H1 (cell line): Measurements from ENCODE around the gene GAK. TPM values are rescaled to one million over a fixed set of nuclear protein-coding genes. Genes with fewer than 3 reads are reported as not detected.

ENCODE experiments used
- ATF3 ChIP-seq: IDR thresholded peaks from 2 replicates; pipeline ENCODE4 v1.6.1; 2011; ENCODE audit warnings: low read depth, mild to moderate bottlenecking, low read length; ENCODE audit not compliant: insufficient read depth
- CHD2 ChIP-seq: IDR thresholded peaks from 2 replicates; pipeline ENCODE4 v1.6.1; 2012; ENCODE audit warnings: low read length, improper control_type of control experiment
- E2F6 ChIP-seq: IDR thresholded peaks from 2 replicates; pipeline ENCODE4 v1.6.1; 2012; ENCODE audit warnings: inconsistent platforms
- JUND ChIP-seq: IDR thresholded peaks from 2 replicates; pipeline ENCODE4 v1.6.1; 2011; ENCODE audit warnings: mild to moderate bottlenecking, improper control_type of control experiment, low read length
- KDM4A ChIP-seq: IDR thresholded peaks from one replicate; pipeline ENCODE4 v1.7.1; 2012; ENCODE audit warnings: low read depth, mild to moderate bottlenecking, moderate library complexity, low read length, inconsistent platforms; ENCODE audit not compliant: severe bottlenecking
- NRF1 ChIP-seq: IDR thresholded peaks from 2 replicates; pipeline ENCODE4 v1.6.1; 2011; ENCODE audit warnings: mild to moderate bottlenecking, low read depth, low read length, improper control_type of control experiment
- PHF8 ChIP-seq: fragments of 200-600 bp; sonication (generic); conservative IDR thresholded peaks from 2 replicates; pipeline ENCODE4 v1.7.1; 2012; ENCODE audit warnings: low read depth, mild to moderate bottlenecking, inconsistent platforms, low read length, moderate library complexity
- RXRA ChIP-seq: IDR thresholded peaks from 2 replicates; pipeline ENCODE4 v1.6.1; 2011; ENCODE audit warnings: low read depth, mild to moderate bottlenecking, low read length, moderate library complexity; ENCODE audit not compliant: insufficient read depth
- SUZ12 ChIP-seq: fragments of 200-600 bp; sonication (generic); IDR thresholded peaks from 2 replicates; pipeline ENCODE4 v1.6.1; 2012; ENCODE audit warnings: mild to moderate bottlenecking, inconsistent platforms, low read length, moderate library complexity, mixed read lengths
- TAF7 ChIP-seq: optimal IDR thresholded peaks from 2 replicates; pipeline ENCODE3; 2011; ENCODE audit warnings: low read depth, mild to moderate bottlenecking, inconsistent platforms, low read length, moderate library complexity, borderline replicate concordance
- polyA plus RNA-seq, 7 experiments: library from polyadenylated mRNA; depleted of rRNA in 3 of 7; stranded (reverse) in 5 of 7; unstranded in 2 of 7; fragments of >200 nt in 5 of 7; fragments of 200-250 nt in 2 of 7; gene quantifications; 1 replicate in 5 of 7; 2 replicates in 1 of 7; 4 replicates in 1 of 7; pipeline versions ENCODE4 v1.2.1 to v1.2.3, GENCODE V29; 2011 to 2013; ENCODE audit warnings: missing spikeins in 2 of 7, mixed read lengths in 2 of 7
- total RNA-seq: library from RNA; stranded (reverse); fragmentation: NEBNext Ultra II Directional; extraction: Animal tissue kit (Norgen Biotek cat#: 25700); gene quantifications from 2 replicates; pipeline ENCODE4 v1.2.1, GENCODE V29; 2021

GAK gene
- total and polyA plus RNA-seq, 2 of the 8 experiments (the other 6 are each of a cell fraction or from before 2014, with no cell fraction given), result 31.5 to 70.8 TPM

GRCh38 chr4:883377-884095, 48.6 kb downstream of the GAK start (continued):
- TF ChIP-seq ATF3, result no peak
- no peak for TF ChIP-seq PHF8
- no peak for TF ChIP-seq NRF1
- no peak for TF ChIP-seq TAF7
- TF ChIP-seq E2F6, result no peak
- TF ChIP-seq CHD2, result no peak
- no peak for TF ChIP-seq RXRA
- TF ChIP-seq SUZ12, result no peak
- no peak for TF ChIP-seq KDM4A
- no peak for TF ChIP-seq JUND
